GM08714 (cell line): ENCODE results near the gene CPED1.
A peak's percentile ranks its signal among the peaks of the same experiment; 100 is the strongest.
"Not testable (repeated sequence)": the region's sequence is repeated elsewhere in the genome, so short reads cannot be mapped to it uniquely, and the experiment has no call there.

Source experiments
- H3K4me3 ChIP-seq: fragments of 200-500 bp; sonication (Bioruptor generic); 2 replicates; pipeline ENCODE4 v1.5.1; 2014; ENCODE audit warnings: mild to moderate bottlenecking, low read length, inconsistent platforms
- ZNF274 ChIP-seq: IDR thresholded peaks from 2 replicates; pipeline ENCODE4 v1.6.1; 2012; ENCODE audit warnings: mild to moderate bottlenecking, low read depth, low read length

Gene CPED1

DNA sequence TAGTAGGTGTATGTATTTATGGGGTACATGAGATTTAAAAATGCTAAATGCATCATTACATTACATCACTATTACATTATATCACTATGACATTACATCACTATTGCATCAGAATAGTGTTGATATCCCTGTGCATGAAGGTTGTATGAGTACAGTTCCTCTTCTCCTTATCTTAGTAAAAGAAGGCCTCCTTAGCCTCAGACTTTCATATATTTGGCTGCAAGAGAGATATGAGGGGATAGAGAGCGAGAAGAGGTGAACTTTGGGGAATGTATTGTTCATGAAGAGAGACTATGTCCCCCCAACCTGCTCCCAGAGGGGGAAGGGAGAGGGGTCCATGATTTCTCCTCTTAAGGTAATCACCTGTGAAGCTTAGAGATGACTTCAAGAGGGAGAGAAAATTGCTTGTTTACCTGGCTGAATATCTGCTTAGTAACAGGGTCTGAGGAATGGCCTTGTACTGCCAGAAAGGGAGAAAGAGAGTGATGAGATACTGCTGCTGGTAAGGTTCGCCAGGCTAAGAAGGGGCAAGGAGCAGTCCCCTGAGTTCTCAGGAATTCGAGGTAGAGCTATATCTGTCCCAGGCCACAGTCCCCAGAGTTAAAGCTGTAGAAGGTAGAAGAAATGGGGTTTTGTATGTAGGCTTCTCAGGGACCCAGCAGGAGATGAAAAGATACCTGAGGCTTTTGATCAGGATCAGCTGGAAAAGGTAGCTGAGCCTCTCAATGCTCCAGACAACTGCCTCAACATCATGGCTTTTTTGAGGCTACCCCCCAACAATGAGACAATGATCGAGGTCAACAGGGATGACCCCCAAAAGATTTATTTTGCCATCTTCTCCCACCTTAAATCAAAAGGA is 171.9 kb downstream of the CPED1 start:
- no peak for TF ChIP-seq ZNF274
- no peak overlapping the region for H3K4me3 ChIP-seq

DNA sequence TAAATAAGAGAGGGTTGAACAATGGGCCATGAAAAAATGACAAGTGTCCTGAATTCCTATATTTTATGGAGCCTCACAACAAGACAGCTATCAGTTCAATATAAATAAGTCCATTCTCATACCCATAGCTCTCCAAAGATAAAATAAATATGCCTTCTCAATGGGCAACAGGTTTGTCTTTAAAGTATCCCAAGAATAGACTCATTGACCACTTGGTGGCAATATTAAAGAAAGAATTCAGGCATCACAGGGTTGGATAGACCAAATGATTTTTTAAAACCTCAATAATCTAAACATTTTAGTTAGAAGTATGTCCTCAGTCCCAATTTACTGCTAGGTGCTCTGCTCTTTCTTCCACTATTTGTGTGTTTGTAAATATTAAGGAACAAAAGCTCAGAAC is 175.2 kb downstream of the CPED1 start:
- H3K4me3 ChIP-seq, result no peak overlapping the region
- TF ChIP-seq ZNF274, result no peak

DNA sequence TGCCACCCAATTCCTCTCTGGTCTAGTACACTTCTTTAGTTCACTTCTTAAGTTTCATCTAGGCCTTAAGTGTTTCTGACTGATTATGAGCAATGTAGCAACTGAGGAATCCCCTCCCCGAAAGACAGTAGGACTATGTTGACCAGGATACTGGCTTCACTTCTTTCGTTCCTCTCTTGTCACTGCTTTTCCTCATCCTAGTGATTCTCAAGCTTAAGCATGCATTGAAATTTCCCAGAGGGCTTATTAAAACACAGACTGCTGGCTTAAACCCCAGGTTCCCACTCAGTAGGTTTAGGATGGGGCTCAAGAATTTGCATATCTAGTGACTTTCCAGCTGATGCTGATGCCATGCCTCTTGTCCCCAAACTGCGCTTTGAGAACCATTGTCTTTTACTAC is 175.7 kb downstream of the CPED1 start:
- no peak for TF ChIP-seq ZNF274
- H3K4me3 ChIP-seq, result no peak overlapping the region

DNA sequence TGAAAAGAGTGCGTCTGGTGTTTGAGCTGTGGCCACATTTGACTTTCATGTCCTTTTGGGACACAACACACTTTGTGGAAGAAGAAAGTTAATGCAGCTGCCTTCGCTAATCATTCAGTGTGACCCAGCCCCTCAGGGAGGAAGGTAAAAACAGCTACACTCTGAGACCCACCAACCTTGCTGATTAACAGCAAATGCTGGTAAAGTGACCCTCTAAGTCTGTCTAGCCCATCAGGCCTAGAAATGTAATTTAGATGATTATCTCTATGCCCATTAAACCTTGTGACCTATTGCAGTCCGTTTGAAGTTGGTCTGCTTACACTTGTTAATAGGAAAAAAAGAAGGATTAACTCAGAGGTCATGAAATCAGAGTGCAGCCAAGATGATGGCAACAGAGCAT is 178.4 kb downstream of the CPED1 start:
- TF ChIP-seq ZNF274, result no peak
- no peak overlapping the region for H3K4me3 ChIP-seq

DNA sequence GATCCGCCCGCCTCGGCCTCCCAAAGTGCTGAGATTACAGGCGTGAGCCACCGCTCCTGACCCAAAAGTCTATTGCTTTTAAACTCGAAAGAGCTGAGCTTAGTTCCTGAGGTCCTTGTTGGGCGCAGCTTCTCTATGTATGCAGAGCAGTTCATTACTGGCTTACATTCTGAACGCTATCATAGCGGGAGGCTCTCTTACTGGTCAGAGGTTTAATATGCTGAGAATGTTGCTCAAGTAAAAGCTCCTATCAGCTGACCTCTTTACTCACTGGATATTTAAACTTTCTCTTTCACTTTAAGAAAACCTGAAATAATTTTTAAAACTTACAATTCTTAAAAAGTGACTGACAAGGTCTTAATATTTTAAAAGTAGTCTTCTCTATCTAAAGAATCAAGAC is 179.5 kb downstream of the CPED1 start:
- no peak overlapping the region for H3K4me3 ChIP-seq
- no peak for TF ChIP-seq ZNF274

DNA sequence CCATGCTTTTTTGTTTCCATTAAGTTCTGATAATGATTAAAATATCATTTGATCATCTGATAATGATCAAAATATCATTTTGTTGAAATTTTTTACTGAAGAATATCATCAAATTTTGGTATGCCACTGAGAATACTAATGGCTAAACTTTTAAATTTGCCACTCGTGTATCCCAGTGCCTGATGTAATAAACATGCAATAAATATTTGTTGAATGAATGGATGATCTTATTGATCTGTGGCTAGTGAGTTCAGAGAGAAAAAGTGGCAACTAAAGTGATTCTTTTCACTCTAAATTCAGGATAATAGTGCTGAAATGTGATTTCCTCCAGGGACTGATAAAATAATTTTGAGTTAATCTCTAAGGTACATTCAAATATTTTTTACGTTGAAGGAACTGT is 181.0 kb downstream of the CPED1 start:
- no peak overlapping the region for H3K4me3 ChIP-seq

DNA sequence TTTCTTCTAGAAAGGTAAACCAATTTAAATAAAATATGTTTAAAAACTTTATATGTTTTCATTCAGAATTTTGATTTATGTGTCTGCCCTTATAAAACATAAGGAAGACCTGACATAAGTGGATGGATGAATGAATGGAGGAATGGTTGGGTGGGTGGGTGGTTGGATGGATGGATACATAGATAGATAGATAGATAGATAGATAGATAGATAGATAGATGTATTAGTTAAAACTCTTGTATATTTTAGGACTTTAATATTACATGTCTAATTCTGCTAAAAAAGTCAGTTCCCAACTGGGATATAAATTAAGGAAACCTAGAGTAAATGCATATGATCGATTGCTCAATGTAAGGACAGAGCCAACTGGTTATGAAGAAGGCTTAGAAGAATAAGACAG is 184.0 kb downstream of the CPED1 start:
- no peak for TF ChIP-seq ZNF274

More for the DNA sequence above, 181.0 kb downstream of the CPED1 start:
- no peak for TF ChIP-seq ZNF274

DNA sequence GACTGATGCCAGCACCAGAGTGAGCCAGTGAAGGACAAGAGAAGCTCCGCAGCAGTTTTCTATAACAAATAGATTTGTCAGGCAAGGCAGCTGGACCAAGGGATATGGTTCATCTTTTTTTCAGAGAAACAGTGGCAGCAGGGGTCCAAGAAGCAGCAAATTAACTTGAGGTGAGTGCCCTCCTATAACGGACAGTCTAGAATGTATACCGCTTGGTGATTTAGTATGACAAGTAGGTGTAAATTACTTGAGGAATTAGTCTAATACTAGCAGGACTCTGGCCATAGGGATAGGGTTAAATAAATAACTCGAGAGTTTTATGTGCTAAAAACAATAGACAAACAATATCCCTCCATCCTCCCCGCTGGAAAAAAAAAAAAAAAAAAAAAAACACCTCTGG is 187.3 kb downstream of the CPED1 start:
- H3K4me3 ChIP-seq, result no peak overlapping the region
- TF ChIP-seq ZNF274, result no peak

More for the DNA sequence above, 184.0 kb downstream of the CPED1 start:
- no peak overlapping the region for H3K4me3 ChIP-seq

DNA sequence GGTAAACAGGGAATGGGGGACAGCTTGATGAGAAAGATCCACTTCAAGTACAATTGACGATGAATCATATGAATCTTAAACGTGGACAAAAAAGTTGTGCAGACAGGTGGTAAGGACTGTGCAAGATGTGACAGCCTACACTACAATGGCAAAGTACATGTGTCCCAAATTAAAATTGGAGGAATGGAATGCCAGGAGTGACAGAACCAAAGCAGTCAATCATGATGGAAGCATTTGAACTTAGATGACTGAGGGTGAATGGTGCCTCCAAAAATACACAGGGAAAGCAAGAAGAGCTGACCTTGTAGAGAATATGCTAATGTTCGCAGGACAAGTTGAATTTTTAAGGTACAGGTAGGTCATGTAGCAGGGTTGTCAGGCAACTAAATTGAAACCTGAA is 189.9 kb downstream of the CPED1 start:
- peak overlapping the region; percentile 2; the same call in 1 of the 2 replicates for H3K4me3 ChIP-seq
- no peak for TF ChIP-seq ZNF274

DNA sequence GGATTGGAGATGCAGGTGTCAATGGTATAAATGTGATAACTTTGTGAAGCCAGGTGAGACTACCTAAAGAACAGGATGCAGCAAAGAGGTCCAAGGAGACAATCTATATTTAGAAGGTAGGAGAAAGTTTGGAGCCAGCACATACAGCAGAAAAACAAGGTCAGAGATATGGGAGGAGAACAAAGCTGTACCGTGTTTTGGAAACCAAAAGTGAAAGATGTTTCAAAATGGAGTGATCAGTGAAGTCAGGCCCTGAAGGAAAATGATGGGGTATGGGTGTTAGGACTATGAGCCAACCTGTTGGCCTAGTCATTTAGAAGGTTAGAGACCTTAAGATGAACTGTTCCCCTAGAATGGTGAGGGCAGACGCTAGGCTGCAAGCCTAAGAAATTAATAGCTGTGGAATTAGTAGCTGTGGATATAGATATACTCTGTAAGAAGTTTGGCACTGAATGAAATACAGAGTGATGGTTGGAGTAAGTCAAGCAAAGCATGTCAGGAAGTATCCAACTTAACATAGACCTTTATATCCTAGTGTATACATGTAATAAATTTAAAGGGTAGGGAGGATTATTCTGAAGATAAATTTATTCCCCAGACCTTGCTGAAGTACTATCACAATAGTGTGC is 190.5 kb downstream of the CPED1 start:
- no peak for TF ChIP-seq ZNF274
- H3K4me3 ChIP-seq, result peak overlapping the region; percentile 2; the same call in 1 of the 2 replicates

DNA sequence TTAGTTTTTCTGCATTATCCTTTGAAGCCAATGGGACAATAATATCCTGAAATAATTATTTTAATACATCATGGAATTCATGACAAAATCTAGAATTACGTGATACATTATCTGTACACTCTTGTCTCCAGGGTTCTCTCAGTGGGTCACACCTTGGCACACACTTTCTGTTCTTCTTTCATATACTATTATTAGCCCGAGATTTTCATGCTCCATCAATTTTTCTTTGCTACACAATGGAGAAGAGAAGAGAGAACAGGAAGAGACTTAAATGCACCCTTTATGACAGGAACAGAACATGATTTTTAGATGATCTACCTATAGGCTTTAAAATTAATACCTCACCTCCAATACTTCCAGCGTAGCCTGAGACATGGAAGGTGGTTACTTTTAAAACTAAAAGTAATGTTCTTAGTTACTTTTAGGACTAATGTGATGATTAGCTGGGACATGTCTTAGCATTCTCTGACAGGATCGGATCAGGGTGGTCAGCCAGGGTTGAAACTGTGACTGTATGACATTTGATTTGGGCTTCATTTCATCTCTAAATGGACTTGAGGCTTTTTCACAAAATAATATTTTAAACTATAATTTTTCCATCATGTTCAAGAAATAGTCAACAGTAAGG is 192.0 kb downstream of the CPED1 start:
- no peak overlapping the region for H3K4me3 ChIP-seq
- TF ChIP-seq ZNF274, result no peak

DNA sequence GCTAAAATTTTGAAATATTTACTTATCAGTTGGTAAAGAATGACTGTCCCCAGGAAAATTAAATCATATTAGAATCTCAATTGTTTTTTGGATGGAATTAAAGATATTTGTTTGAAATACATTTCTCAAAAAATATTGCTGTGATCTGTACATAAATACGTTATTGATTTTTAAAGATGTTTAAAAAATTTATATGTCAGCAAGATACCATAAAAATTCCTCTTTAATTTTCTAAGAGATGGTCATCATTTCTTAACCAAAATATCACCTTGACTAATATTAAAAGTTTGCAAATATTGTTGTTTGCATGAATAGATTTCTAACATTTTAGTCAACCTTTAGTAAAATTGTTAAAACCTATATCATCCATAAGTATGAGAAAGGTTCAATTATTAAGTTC is 192.8 kb downstream of the CPED1 start:
- no peak overlapping the region for H3K4me3 ChIP-seq
- TF ChIP-seq ZNF274, result no peak

DNA sequence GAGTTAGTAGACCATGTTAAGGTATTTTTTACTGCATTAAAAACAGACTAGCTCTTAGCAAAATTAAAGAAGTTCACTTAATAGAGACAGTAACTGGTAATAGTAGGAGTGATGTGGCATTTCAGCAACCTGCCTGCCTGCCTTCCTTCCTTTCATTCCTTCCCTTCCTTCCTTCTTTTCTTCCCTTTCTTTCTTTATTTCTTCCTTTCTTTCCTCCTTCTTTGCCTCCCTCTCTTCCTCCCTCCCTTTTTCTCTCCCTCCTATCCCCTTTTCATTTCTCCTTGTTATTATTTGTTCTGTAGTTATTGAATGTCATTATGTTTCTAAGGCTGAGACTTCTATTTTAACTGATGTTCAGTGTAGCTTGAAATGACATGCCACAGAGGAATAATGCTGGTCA is 193.8 kb downstream of the CPED1 start:
- no peak for TF ChIP-seq ZNF274

DNA sequence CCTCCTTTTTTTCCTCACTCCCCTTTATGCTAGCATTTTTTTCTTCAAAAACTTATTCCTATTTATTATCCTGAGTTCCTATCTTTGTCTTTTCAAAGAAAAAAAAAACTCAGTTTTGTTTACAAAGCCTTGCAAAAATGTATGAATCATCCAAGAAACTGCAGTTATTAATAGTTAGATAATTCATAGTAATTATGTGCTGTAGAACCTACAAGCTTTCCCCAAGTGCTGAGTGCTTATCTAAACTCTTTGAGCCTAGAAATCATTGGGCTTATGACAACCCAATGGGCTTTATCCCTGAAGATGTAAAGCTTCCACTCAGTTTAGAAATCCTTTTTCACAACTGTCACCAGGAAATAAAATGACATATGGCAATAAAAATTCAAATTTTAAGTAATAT is 194.4 kb downstream of the CPED1 start:
- TF ChIP-seq ZNF274, result no peak

More for the DNA sequence above, 193.8 kb downstream of the CPED1 start:
- H3K4me3 ChIP-seq, result no peak overlapping the region

DNA sequence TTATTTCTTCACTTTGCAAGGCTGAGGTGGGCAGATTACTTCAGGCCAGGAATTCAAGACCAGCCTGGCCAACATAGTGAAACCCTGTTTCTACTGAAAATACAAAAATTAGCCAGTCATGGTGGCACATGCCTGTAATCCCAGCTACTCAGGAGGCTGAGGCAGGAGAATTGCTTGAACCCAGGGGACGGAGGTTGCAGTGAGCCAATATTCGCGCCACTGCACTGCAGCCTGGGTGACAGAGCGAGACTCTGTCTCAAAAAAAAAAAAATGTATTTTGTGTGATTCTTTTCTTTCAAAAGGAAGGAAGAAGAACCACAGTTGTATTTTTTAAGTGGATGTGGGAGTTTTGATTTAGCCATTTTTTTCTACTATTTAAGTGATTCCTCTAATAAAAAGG is 195.4 kb downstream of the CPED1 start:
- H3K4me3 ChIP-seq, result not testable (repeated sequence)

More for the DNA sequence above, 194.4 kb downstream of the CPED1 start:
- H3K4me3 ChIP-seq, result no peak overlapping the region
